Glomerular visceral epithelial cell (primary cell): ENCODE data around the gene NDUFA7.
"Not testable (repeated sequence)": the region's sequence is repeated elsewhere in the genome, so short reads cannot be mapped to it uniquely, and the experiment has no call there.

Source experiments
- DNase-seq: peaks from one replicate; pipeline ENCODE4 v3.0.0-alpha.2; 2016; ENCODE audit errors: extremely low spot score

The NDUFA7 gene

DNA sequence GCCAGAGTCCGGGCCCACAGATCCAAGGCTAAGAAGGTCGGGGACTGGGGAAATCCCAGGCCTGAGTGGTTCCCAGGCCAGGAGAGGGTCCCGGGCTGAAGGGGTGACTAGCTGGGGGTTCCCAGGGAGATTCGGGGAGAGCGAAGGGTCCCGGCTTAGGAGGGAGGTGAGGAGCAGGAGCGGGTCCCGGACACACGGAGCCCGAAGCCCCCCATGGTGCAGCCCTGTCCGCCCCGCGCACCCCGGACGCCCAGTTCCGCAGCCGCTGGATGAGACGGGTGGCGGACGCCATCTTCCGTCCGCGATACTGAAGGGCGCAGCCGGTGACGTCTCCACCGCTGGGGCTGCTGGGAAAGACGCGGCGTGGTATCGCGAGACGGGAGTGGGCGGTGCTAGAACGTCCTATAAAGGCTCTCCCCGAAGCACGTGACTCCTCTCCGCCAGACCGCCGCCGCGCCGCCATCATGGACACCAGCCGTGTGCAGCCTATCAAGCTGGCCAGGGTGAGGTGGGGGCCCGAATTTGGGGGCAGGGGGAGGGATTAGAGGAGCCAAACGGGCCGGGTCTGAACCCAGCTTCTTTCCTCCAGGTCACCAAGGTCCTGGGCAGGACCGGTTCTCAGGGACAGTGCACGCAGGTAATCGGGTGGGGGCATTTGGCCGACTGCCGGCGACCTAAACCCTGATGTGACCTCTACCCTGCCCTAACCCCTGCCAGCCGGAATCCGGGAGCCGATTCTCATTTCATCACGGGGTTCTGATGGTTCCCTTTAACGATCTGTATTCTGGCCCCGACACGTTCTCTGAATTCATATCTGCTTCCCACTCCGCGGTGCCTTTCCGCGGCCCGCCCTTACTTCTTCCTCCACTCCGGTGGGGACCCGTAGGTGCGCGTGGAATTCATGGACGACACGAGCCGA is at the start of gene NDUFA7, which contains the start of gene RPS28:
Gene NDUFA7, minus strand, starts transcription at position 309 of the 919 bp plus-strand sequence. Its CDS starts 17 bp downstream, at position 292.
Gene RPS28, plus strand, starts transcription at position 430 of the 919 bp plus-strand sequence. Its CDS starts 35 bp downstream, at position 465.
- peak; percentile 97 for DNase-seq

- no peak for DNase-seq
Observed at GRCh38 chr19:8370176-8371010, 49.2 kb upstream of the NDUFA7 start.

- peak; percentile 97 for DNase-seq
Observed at GRCh38 chr19:8367327-8368001, 46.3 kb upstream of the NDUFA7 start.

GRCh38 chr19:8366961-8367326 is 45.8 kb upstream of the NDUFA7 start:
- no peak for DNase-seq

DNA sequence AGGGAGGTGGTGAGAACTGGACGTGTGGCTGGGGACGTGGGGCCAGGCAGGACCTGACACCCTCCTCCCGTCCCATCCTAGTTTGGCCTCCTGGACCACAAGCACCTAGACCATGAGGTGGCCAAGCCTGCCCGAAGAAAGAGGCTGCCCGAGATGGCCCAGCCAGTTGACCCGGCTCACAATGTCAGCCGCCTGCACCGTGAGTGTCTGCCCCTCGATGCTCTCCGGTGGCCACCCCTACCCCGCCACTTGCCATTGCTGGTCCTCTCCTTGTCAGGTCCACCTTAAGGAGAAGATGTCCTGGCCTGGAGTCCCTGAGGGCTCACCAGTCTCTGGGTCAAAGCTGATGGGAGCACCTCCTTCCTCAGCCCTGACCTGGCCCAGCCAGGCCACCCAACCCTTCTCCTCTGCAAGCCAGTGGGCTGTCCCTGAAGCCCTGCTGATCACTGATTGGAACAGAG is 45.0 kb upstream of the NDUFA7 start:
- no peak for DNase-seq

DNA sequence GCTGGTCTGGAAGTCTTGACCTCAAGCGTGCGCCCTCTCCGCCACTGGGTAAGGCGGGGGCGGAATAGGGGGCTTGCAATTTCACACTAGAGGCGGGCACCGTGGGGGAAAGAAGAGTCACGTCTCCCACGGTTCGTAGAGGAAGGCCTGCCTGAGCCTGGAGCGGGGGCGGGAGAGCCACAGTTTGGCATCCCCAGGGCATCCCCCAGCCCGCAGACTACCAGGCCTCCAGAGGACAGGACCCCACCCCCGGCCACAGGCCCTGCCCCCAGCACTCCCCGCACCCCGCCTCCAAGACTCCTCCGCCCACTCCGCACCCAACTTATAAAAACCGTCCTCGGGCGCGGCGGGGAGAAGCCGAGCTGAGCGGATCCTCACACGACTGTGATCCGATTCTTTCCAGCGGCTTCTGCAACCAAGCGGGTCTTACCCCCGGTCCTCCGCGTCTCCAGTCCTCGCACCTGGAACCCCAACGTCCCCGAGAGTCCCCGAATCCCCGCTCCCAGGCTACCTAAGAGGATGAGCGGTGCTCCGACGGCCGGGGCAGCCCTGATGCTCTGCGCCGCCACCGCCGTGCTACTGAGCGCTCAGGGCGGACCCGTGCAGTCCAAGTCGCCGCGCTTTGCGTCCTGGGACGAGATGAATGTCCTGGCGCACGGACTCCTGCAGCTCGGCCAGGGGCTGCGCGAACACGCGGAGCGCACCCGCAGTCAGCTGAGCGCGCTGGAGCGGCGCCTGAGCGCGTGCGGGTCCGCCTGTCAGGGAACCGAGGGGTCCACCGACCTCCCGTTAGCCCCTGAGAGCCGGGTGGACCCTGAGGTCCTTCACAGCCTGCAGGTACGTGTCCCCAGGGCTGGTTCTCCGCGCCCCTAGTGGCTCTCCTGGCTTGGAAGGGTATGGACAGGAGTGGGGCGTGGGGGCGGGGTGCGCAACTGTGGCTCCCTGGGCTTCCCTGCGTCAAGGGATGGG is 42.9 kb upstream of the NDUFA7 start, which contains the start of gene ANGPTL4:
Gene ANGPTL4, plus strand, starts transcription at position 353 of the 969 bp plus-strand sequence. Its CDS starts 167 bp downstream, at position 520.
- peak; percentile 44 for DNase-seq

DNA sequence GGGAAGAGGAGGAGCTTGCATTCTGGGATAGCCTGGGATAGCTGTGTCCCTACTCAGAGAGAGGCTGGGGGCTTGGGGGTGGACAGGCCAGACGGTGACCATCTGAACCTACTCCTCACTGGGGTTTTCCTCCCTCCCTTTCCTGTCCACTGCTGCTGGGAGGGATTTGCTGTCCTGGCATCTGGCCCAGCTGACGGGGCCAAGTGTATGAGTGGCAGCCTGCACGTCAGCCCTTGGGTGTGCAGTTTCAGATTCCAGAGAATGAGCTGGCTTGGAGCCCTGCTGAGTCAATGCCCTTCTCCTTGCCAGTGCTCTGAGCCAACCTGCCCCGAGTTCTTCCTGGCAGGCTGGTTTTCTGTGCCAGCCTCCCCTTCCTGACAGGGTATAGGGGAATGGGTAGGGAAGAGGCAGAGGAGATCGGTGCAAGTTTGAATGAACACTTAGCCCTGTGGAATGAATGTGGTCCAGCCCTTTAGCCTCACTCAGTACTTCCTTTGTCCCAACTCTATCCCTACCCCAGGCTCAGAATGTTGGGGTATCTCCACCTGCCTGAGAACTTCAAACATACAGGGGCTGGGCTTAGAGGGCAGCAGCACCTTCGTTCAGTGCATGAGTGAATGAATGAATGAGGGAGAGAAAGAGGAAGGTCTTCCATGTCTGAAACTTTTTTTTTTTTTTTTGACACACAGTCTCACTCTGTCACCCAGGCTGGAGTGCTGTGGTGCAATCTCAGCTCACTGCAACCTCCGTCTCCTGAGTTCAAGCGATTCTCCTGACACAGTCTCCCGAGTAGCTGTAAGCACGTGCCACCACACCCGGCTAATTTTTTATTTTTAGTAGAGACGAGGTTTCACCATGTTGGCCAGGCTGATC is 41.0 kb upstream of the NDUFA7 start:
- peak; percentile 99 for DNase-seq

- DNase-seq = no peak
Observed at GRCh38 chr19:8360196-8360595, 39.0 kb upstream of the NDUFA7 start.

GRCh38 chr19:8358948-8359347 is 37.8 kb upstream of the NDUFA7 start:
- DNase-seq = no peak

DNA sequence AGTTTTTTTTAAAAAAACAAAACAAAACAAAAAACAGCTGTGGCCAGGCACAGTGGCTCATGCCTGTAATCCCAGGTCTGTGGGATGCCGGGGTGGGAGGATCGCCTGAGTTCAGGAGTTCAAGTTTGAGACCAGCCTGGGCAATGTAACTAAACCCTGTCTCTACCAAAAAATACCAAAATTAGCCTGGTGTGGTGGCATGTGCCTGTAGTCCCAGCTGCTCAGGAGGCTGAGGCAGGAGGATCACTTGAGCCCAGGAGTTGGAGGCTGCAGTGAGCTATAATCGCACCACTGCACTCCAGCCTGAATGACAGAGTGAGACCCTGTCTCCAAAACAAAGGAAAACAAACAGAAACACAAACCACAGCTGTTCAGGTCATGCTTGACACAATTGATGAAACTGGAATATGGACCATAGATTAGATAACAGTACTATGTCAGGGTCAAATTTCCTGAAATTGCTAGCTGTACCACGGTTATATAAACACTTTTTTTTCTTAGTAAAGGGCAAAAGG is 35.9 kb upstream of the NDUFA7 start:
- DNase-seq = no peak

DNA sequence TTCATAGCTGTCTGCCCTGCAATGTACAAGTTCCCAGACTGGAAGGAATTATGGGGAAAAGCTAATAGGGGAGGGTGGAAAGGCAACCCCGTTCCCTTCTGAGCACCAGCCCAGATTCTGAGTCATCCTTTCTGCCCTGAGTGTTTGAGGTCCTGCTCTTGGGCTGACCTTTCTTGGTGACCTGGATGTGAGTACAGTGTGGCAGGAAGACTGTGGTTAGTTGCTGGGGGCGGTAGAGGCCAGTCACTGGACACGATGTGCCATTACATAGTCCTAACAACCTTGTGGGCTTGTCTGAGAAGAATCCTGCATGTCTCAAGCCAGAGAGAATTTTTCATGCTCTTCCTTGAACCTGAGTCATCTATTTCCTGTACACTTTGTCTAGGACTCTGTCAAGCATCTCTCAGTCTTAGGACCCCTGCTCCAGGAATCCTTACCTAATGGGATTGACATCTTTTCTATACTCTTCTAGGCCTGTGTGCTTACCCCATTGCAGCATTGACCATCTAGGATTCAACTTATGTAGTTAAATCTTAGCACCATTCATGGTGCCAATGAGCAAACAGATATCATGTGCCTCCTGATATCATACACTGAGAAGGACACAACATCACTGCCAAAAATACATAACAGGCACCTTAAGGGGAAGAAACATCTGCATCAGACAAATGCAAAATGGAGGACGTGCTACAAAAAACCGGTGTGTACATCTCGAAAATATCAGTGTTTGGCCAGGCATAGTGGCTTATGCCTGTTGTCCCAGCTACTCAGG is 34.6 kb upstream of the NDUFA7 start:
- peak; percentile 99 for DNase-seq

DNA sequence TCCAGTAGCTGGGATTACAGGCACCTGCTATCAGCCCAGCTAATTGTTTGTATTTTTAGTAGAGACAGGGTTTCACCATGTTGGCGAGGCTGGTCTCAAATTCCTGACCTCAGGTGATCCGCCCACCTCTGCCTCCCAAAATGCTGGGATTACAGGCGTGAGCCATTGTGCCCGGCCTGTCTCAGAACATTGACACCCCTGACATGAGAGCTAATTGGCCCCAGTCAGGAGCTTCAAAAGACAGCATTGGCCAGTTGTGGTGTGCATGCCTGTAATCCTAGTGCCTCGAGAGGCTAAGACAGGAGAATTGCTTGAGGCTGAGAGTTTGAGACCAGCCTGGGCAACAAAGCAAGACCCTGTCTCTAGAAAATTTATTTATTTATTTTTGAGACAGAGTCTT is 31.7 kb upstream of the NDUFA7 start:
- DNase-seq = not testable (repeated sequence)

DNA sequence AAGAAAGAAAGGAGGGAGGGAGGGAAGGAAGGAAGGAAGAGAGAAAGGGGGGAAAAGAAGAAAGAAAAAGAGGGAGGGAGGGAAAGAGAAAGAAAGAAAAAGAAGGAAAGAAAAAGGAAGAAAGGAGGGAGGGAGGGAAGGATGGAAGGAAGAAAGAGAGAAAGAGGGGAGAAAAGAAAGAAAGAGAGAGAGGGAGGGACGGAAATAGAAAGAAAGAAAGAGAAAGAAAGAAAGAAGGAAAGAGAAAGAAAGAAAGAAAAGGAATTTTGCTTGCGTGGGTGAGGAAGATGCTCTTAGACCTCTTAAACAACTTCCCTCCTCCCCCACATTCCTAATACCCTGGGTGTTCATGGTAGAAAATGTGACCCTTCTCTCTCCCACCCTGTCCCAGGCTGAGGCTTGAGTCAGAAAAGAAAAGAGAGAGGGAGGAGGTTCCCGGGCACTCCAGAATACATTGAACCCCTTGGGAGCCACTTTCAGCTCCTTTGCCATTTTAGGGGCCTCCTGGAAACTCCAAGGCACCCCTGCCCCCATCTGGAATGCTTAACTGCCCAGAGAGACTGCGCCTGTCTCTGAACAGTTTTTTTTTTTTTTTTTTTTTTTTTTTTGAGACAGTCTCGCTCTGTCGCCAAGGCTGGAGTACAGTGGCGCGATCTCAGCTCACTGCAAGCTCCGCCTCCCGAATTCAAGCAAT is 31.1 kb upstream of the NDUFA7 start:
- DNase-seq = no peak

GRCh38 chr19:8349629-8350372 is 28.6 kb upstream of the NDUFA7 start:
- not testable (repeated sequence) for DNase-seq

DNA sequence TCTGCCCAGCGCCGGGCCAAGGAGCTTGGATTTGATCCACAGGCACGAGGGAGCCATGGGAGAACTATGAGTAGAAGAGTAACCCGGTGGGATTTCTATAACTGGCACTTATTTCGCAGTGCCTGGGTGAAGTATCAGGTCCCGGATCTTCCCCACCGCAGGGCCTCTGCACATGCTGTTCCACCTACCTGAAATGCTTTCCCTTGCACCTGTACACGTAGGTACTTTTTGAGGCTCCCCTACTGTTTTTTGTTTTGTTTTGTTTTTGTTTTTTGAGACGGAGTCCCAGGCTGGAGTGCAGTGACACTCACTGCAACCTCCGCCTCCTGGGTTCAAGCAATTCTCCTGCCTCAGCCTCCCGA is 22.3 kb upstream of the NDUFA7 start:
- no peak for DNase-seq

DNA sequence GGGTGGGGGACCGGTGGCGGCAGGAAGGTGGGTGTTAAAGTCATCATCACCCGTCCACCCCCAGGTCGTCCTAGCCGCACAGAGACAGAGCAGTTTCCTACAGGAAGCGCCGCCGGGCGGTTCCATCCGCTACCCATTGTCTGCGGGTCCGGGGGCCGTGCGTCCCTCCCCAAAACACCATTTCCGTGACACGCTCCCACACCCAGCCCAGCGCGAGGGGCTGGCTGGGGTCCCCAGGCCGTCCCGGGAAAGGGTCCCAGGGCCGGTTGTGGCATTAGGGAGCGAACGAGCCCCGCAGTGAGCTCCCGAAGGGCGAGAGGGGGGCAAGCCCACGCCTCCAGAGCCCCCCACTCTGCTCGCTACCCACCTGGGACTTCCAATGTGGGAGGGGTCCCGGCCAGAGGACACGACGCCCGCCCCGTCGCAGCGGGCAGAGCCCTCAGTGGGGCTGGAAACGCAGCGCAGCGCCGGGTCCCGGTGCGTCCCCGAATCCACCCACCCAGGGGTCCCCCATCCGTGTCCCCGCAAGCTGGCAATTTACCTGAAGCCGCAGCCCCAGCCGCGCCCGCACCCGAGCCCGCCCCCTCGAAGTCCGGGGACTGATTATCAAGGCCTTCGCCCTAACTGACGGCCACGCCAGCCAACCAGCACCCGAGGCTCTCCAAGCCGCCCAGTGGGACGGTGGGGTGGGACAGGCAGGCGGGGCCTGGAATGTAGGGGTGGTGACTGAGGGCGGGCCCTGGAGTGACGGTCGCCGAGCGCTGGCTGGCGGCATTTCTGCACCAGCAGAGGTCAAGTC is 21.7 kb upstream of the NDUFA7 start, which contains the start of gene KANK3:
Gene KANK3, minus strand, starts transcription at position 579 of the 799 bp plus-strand sequence. CDS start 5,434 bp downstream, outside the sequence.
- DNase-seq = peak; percentile 89
